ENCODE data around the gene STAG3.

DNA sequence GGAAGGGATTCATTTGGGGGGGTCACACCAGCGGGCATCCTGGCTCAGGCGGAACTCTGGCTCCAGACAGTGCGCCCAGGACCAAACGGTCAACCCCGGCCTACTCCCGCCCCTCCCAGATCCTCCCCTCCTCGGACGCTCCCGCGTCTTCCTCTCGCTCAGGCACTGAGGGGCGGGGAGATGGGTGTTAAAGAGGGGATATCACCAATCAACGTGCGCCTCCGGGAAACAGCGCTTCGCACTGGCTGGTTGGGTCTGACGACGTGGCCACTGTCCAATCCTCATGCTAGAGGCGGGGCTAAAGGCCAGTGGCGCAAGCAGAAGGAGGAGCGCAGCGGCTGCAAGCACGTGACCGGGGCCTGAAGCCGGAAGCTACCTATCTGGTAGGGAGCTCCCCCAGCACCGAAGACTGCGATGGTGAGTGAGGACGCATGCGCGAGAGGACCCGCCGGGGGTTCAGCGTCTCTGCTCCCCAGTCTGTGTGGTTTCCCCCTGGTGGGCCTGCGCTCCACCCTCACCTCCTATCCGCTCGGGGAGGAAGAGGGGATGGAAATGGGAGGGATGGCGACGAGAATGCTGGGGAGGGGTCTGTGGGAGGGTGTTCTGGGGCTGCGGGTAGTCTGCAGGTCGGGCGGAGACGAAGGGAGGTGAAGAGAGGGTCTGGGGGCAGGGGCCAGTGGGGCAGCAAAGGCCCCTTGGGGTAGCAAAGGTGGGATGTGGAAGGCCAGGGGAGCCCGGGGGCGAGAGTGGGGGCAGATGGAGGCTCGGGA, 29.0 kb upstream of the STAG3 start, which contains the start of gene LAMTOR4:
- TF ChIP-seq POLR2A (IDR thresholded peaks at IDR 0.05) (peak; percentile 54 to 80 (median 75)), CTCF (IDR thresholded peaks at IDR 0.05) (peak in 1 of 7 experiments; percentile 6)

Measured in body of pancreas (tissue), 4 donors.